Small intestine (tissue), 7 donors: ENCODE measurements around the gene CARTPT. TPM values are rescaled to one million over a fixed set of nuclear protein-coding genes. Genes with fewer than 3 reads are reported as not detected.

Experiments
- DNase-seq, 2 donors: peaks; one replicate each; pipeline versions ENCODE4 v3.0.0 to v3.0.0-alpha.2; 2013
- FAIRE-seq: peaks from 2 replicates; lab custom pipeline; 2012; peaks lifted over from hg19 to GRCh38; lab: Jason Lieb, UNC
- H3K27ac ChIP-seq, 3 donors: one replicate each; pipeline ENCODE4 v1.5.1; 2013; ENCODE audit warnings: low read length in 2 of 3, mild to moderate bottlenecking in 2 of 3, control low read depth in 1 of 3, inconsistent platforms in 1 of 3, low read depth in 1 of 3, moderate library complexity in 1 of 3
- H3K27me3 ChIP-seq, 3 donors: one replicate each; pipeline ENCODE4 v1.6.1; 2013; ENCODE audit warnings: low read length in 3 of 3, inconsistent platforms in 1 of 3; ENCODE audit not compliant: control insufficient read depth in 3 of 3, insufficient read depth in 3 of 3
- H3K36me3 ChIP-seq, 3 donors: one replicate each; pipeline ENCODE4 v1.6.1; 2013; ENCODE audit warnings: low read length in 3 of 3, inconsistent platforms in 1 of 3, low read depth in 1 of 3, mild to moderate bottlenecking in 1 of 3, moderate library complexity in 1 of 3; ENCODE audit not compliant: control insufficient read depth in 3 of 3, insufficient read depth in 2 of 3
- H3K4me1 ChIP-seq, 3 donors: one replicate each; pipeline ENCODE4 v1.6.1; 2013; ENCODE audit warnings: low read length in 2 of 3, inconsistent platforms in 1 of 3, low read depth in 1 of 3, mild to moderate bottlenecking in 1 of 3, moderate library complexity in 1 of 3; ENCODE audit not compliant: control insufficient read depth in 3 of 3, insufficient read depth in 2 of 3
- H3K4me3 ChIP-seq, 3 donors: one replicate each; pipeline ENCODE4 v1.5.1; 2013; ENCODE audit warnings: low read length in 3 of 3, control low read depth in 1 of 3, inconsistent platforms in 1 of 3, low read depth in 1 of 3, mild to moderate bottlenecking in 1 of 3, moderate library complexity in 1 of 3
- H3K9me3 ChIP-seq, 2 donors: one replicate each; pipeline ENCODE4 v1.6.1; 2013; ENCODE audit warnings: low read depth in 1 of 2, low read length in 1 of 2; ENCODE audit not compliant: control insufficient read depth in 2 of 2, insufficient read depth in 1 of 2
- WGBS, 3 donors: extraction: QIAGEN DNeasy Blood & Tissue Kit; methylation state at CpG; one replicate each; pipeline ENCODE4 v1.1.7; 2013; 5-methylcytosine and 5-hydroxymethylcytosine counted together
- polyA plus RNA-seq, 4 donors: library from polyadenylated mRNA; stranded (reverse) in 3 of 4; unstranded in 1 of 4; fragments of 200-250 nt in 3 of 4; fragments of 120-200 nt in 1 of 4; gene quantifications; one replicate each; pipeline versions ENCODE4 v1.2.1 to v1.2.3, GENCODE V29; 2013
- donor health status: healthy with polysubstance abuse.
- donor health status: control.
- donor health status: control.
- donor health status: Bipolar disorder and iron deficiency.
- donor health status: healthy.

Gene CARTPT
- polyA plus RNA-seq, 4 donors: 0.53 to 1.4 TPM; not detected in 2

- DNase-seq (peak in 1 of 2 donors; percentile 46), FAIRE-seq (no peak)
- Histone ChIP-seq H3K4me3 (no peak overlapping the region), H3K27ac (no peak overlapping the region), H3K27me3 (no peaks in the 10 kb centered on the region), H3K9me3 (no peaks in the 10 kb centered on the region), H3K36me3 (no peaks in the 10 kb centered on the region), H3K4me1 (peaks cover 0 to 6% (median 3%) of the 10 kb centered on the region in 3 donors)
- WGBS, 3 donors: 70 to 74% (median 70%) methylated on average over 4 of the region's 4 CpGs
These were observed 33.5 kb downstream of the CARTPT start for GRCh38 chr5:71752441-71753190.

DNA sequence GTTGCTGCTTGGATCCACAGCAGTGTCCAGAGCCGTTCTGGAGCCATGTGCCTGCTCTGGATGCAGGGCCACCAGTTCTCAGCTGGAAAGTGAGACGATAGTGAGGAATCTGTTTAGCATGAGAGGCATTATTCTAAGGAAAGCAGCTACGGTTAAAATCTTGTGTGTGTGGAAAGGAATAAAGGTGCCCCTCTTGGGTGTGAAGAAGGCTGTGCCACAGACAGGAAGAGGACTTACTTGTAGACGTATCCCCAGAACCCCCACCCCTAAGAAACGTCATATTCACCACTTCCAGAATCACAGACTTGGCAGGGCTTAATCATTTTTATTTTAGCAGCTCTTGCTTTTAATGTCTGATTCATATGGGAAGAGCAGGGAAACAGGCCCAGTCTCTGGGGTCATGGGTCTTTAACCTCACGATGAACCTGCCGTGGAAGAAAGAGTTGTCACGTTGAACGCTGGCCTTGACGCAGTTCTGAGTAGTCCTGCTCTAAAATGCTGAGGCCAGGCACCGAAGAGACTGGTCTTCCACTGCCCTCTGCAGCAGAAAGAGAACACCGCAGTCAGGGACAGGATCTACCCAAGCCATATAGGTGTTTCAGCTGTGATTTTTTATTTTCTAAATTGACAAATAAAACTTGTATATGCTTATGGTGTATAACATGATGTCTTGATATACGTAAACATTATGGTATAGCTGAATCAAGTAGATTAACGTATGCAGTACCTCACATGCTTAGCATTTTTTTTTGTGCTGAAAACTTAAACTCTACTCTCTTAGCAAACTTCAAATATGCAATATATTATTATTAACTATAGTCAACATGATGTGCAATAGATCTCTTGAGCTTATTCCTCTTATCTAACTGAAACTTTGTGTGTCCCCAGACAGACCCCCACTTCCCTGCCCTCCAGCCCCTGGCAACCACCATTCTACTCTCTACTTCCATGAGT is 38.8 kb downstream of the CARTPT start:
- Histone ChIP-seq H3K4me3 (no peak overlapping the region), H3K36me3 (no peaks in the 10 kb centered on the region), H3K9me3 (no peaks in the 10 kb centered on the region), H3K27ac (no peak overlapping the region), H3K27me3 (no peaks in the 10 kb centered on the region), H3K4me1 (no peaks in the 10 kb centered on the region)
- FAIRE-seq: no peak
- WGBS, 3 donors: 17 to 18% (median 17%) methylated on average over 14 of the region's 14 CpGs
- DNase-seq: peak; percentile 73 to 82

- FAIRE-seq (no peak), DNase-seq (no peak)
- WGBS, 3 donors: 92 to 93% (median 92%) methylated on average over 5 of the region's 5 CpGs
- Histone ChIP-seq H3K27ac (no peak overlapping the region), H3K36me3 (no peaks in the 10 kb centered on the region), H3K9me3 (no peaks in the 10 kb centered on the region), H3K27me3 (no peaks in the 10 kb centered on the region), H3K4me1 (no peaks in the 10 kb centered on the region), H3K4me3 (no peak overlapping the region)
These were observed 43.8 kb downstream of the CARTPT start for GRCh38 chr5:71762826-71763225.

DNA sequence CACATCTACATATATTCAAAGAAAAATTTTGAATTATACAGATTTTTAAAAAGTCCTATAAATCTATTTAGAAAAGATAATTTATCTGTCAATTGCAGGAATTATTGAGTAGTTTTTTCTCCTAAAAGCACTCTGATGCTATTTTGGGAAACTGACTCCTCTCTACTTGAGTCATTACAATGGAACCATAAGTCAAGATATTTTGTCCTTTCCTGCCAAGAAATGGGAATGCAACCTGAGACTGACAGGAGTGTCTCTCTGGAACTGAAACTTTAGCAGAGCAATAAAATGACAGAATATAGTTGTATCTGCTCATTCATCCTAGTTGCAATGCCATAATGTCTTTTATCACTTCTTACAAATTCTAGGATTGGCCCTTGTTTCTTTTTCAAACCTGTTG is 48.6 kb downstream of the CARTPT start:
- H3K4me3 ChIP-seq: no peak overlapping the region
- no peak for DNase-seq
- H3K36me3 ChIP-seq: no peaks in the 10 kb centered on the region
- no peaks in the 10 kb centered on the region for H3K4me1 ChIP-seq
- no peaks in the 10 kb centered on the region for H3K27me3 ChIP-seq
- FAIRE-seq: no peak
- no peaks in the 10 kb centered on the region for H3K9me3 ChIP-seq
- no peak overlapping the region for H3K27ac ChIP-seq

DNA sequence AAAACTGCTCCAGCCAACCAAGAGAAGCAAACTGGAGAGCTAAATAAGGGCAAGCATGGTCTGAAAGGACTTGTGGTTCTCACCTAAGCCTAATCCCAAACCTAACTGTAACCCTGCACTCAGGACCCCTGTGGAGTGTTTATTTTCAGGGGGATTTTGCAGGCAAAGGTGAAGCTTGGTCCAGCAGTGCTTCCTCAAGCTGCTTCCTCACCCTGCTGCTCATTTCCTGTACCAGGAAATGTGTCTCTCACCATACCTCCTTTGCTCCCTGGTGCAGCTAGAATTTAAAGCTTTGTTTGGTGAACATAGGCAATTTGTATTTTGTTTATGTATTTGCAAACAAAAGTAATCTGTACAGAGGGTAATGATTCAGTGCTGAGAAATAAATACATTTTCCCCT is 50.2 kb downstream of the CARTPT start:
- H3K27me3 ChIP-seq: no peaks in the 10 kb centered on the region
- no peak overlapping the region for H3K27ac ChIP-seq
- no peak for FAIRE-seq
- no peaks in the 10 kb centered on the region for H3K4me1 ChIP-seq
- no peak overlapping the region for H3K4me3 ChIP-seq
- H3K9me3 ChIP-seq: no peaks in the 10 kb centered on the region
- H3K36me3 ChIP-seq: no peaks in the 10 kb centered on the region
- DNase-seq: no peak

GRCh38 chr5:71770381-71770780 is 51.3 kb downstream of the CARTPT start:
- Histone ChIP-seq H3K27me3 (no peaks in the 10 kb centered on the region), H3K4me1 (no peaks in the 10 kb centered on the region), H3K4me3 (no peak overlapping the region), H3K9me3 (no peaks in the 10 kb centered on the region), H3K36me3 (no peaks in the 10 kb centered on the region), H3K27ac (no peak overlapping the region)
- DNase-seq (no peak), FAIRE-seq (no peak)

Other genes with a start within 250 kb of the CARTPT start
- gene MCCC2, start 131.9 kb upstream of the CARTPT start, polyA plus RNA-seq: 10 to 100 TPM; 24.9 to 44.9 (median 39.0) TPM